Measurements from ENCODE around the gene ATP4B.

The ATP4B gene

DNA sequence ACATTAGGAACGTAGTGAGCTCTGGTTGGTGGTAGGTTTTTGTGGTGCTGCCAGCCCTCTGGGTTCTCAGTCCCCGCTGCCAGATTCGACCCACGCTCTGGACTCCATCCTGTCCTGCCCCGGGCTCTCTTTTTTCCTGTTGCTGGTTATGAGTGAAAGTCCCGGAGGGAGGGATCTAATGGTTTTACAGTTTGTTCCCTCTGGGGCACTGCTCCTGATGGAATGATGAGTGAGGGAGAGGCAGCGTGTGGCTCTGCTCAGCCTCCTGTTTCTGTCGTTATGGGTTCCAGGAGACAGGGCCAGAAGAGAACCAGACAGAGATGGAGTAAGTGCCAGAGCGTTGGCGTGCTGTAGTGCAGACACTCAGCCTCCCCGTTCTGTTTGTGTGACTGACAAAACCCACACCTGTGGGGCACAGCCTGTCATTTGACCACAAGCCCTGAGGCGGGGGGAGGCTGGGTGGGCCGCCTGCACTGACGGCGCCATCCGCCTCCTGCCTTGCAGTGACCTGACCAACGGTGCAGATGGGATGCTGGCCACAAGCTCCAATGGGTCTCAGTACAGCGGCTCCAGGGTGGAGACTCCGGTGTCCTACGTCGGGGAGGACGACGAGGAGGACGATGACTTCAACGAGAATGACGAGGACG lies 18.3 kb downstream of the ATP4B start:
- TF ChIP-seq GATA2 (IDR thresholded peaks at IDR 0.05; ENCODE audit: low read depth, low read length), result no peak; the same call in 1 of the 2 replicates
- TF ChIP-seq GATA3 (IDR thresholded peaks at IDR 0.05; ENCODE audit: low read depth, low read length), result no peak

DNA sequence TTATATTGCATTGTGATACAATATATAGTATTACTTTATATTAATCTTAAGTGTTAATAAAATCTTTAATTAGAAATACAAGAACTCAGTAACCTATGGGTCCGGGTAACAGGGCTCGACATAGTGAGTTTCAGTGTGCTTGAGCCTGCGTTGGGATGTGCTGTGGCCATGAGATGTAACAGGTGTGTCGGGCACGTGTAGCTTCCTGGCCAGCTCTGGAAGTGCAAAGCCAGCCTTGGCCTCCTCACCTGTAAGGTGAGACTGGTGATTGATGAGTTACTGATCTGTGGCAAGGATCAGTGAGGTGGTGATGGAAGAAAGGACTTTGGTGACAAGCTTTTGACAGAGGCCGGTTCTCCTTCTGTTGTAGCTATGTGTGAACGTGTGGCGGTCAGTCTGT lies 19.2 kb downstream of the ATP4B start:
- TF ChIP-seq GATA2 (IDR thresholded peaks at IDR 0.05; ENCODE audit: low read depth, low read length), result no peak
- no peak for TF ChIP-seq GATA3 (IDR thresholded peaks at IDR 0.05; ENCODE audit: low read depth, low read length)

DNA sequence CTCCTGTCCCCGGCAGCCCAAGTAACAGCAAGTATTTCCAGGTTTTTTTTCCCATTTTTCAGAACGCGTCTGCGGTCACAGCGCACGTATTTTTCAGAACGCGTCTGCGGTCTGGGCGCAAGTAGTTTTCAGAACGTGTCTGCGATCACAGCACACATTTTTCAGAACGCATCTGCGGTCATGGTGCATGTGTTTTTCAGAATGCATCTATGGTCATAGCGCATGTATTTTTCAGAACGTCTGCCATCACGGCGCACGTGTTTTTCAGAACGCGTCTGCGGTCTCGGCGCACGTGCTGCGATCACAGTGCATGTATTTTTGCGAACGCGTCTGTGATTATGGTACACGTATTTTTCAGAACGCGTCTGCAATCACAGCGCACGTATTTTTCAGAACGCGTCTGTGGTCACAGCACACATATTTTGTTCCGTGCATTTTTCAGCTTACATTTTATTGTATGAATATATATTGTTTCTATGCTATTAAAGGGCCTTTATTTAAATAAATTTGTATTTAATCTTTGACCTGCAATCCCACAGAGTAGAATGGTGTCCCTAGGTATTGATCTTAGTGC lies 19.7 kb downstream of the ATP4B start:
- TF ChIP-seq GATA3 (IDR thresholded peaks at IDR 0.05; ENCODE audit: low read depth, low read length) (no peak), GATA2 (IDR thresholded peaks at IDR 0.05; ENCODE audit: low read depth, low read length) (no peak)

DNA sequence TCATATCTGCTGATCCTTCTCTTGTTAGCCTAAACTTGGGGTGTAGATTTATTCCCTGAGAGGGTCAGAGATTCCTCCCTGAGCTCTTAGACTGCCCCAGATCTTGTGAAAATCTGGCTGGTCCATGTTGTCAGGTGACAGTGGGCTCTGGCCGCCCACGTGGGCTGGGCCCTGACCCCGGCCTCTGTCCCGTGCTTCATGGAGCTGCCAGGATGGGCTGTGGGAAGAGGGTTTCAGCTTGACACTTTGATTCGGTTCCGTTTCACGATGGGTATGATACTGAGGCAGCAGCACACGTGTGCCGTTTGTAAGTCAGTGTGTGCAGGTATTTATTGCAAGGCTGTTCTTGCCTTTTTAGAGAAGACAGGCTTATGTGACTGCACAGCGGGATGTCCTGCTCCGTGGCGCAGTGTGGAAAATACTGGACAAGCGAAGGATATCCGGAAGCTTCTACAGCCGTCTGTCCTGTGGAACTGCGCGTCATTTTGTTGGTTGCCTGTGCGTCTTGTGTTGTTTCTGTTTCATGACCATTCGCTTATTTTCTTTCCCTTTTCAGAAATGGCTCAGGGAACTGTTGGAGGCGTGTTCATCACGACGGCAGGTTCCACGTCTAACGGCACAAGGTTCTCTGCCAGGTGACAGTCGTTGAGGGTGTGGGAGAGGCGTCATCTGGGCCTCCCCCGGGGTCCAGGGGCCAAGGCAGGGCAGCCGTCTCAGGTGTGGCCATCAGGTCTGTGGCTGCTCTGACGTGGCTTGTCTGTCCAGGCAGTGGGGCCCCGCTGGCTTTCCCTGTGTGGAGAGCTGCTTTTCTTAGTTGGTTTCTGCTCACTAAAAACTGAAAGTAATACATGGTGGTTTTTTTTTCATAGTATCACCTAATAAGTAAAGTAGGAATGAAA lies 20.5 kb downstream of the ATP4B start:
- TF ChIP-seq GATA2 (IDR thresholded peaks at IDR 0.05; ENCODE audit: low read depth, low read length) (no peak), GATA3 (IDR thresholded peaks at IDR 0.05; ENCODE audit: low read depth, low read length) (no peak)

DNA sequence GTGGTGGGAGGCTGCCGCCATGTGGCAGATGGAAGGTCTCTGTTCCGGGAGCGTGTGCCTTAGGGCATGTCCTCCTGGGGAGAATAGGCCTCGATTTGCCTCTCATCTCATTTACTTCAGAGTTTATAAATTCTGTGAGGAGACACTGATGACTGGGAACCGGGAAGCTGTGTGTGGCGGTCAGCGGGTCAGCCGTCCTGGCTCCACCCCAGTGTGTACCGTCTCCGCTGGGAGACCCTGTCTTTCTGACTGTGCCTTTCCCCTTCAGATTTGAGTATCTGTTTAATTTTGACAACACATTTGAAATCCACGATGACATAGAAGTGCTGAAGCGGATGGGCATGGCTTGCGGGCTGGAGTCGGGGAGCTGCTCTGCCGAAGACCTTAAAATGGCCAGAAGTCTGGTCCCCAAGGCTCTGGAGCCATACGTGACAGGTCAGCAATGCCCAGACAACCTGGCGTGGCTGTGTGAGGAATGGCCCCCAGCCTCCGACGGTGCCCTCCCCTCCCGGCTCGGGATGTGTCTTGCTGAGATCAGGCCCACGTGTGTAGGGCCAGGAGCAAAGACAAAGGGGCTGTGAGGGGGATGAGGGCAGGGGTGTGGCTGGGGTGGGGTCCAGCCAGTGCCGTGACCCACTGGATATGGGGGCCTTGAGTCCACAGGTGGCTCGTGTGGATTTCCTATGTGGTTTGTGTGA lies 21.6 kb downstream of the ATP4B start:
- no peak for TF ChIP-seq GATA3 (IDR thresholded peaks at IDR 0.05; ENCODE audit: low read depth, low read length)
- TF ChIP-seq GATA2 (IDR thresholded peaks at IDR 0.05; ENCODE audit: low read depth, low read length), result no peak

DNA sequence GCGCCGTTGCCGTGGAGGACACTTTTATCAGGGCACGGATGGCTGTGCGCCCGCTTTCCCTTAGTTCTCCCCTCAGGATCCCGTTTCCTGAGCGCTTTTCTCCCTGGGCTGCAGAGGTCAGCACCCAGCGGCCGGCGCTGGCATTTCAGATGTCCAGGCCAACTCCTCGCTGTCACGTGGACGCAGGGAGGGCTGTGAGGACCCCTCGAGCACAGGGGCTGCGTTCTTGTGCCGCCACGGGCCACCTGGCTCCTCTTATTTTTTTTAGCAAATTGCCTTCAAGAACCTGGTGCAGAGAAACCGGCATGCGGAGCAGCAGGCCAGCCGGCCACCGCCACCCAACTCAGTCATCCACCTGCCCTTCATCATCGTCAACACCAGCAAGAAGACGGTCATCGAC lies 22.3 kb downstream of the ATP4B start:
- TF ChIP-seq GATA2 (IDR thresholded peaks at IDR 0.05; ENCODE audit: low read depth, low read length) (no peak), GATA3 (IDR thresholded peaks at IDR 0.05; ENCODE audit: low read depth, low read length) (no peak)

DNA sequence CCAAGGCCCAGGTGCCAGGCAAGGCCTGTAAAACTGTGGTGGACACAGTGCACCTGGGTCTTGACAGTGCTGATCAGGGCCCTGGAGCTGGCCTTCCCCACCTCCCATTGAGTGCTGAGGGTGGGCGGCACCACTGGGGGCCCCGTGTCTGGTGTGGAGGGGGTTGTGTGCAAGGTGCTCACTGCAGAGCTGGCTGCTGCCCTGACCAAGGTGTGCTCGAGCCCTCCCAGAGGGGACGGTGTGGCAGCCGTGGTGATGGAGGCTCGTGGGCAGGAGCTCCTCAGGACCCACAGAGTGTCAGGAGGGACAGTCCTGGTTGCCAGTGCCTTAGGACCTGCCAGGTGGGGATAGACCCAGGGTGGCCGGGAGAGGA lies 23.0 kb downstream of the ATP4B start:
- TF ChIP-seq GATA2 (IDR thresholded peaks at IDR 0.05; ENCODE audit: low read depth, low read length), result no peak
- TF ChIP-seq GATA3 (IDR thresholded peaks at IDR 0.05; ENCODE audit: low read depth, low read length), result no peak

DNA sequence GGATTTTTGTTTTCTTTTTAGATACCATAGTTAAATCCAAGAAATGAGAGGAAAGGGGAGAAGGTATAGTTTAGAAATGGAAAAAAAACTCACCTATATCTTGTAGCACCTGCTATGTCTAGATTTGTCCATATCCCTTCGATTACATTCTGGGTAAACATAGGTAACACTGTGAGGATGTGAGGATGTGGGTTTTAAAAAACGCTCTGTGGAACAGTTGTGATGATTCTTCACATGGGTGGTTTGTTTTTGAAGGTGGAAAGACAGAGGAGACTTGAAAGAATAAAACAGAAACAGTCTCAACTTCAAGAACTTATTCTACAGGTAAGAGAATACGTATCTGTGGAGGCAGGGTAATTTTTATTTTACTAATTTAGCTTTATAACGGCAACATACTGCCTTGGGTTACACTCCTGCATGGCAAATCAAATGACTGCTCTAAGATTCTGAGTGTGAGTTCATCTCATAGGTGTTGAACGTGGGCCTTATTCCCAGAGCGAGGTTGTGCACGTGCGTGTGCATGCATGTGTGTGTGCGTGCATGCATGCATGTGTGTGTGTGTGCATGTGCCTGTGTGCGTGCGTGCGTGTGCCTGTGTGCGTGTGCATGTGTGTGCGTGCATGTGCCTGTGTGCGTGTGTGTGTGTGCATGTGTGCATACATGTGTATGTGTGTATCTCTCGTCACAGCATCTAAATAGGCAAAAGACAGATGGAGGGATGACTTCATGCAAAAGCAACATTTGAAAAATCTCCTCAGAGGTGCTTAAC lies 23.5 kb downstream of the ATP4B start:
- TF ChIP-seq GATA3 (IDR thresholded peaks at IDR 0.05; ENCODE audit: low read depth, low read length) (no peak), GATA2 (IDR thresholded peaks at IDR 0.05; ENCODE audit: low read depth, low read length) (no peak)

DNA sequence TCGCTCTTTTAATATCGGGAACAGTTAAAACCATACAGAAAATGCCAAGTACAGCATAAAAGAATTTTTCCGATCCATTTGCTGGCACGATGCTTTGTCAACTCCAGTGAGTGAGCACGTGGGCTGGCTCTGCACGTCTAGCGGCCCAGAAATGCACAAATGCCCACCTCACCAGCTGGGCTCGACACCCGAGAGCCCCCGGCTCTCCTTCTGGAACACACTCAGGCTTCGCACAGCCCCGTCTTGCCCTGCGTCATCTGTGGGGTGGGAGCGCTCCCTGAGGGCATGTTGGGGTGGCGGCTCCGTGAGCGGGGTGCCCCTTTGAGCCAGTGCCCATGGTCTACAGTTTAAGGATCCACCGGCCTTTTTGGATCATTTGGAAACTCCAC lies 24.5 kb downstream of the ATP4B start:
- TF ChIP-seq GATA2 (IDR thresholded peaks at IDR 0.05; ENCODE audit: low read depth, low read length) (no peak), GATA3 (IDR thresholded peaks at IDR 0.05; ENCODE audit: low read depth, low read length) (no peak)

DNA sequence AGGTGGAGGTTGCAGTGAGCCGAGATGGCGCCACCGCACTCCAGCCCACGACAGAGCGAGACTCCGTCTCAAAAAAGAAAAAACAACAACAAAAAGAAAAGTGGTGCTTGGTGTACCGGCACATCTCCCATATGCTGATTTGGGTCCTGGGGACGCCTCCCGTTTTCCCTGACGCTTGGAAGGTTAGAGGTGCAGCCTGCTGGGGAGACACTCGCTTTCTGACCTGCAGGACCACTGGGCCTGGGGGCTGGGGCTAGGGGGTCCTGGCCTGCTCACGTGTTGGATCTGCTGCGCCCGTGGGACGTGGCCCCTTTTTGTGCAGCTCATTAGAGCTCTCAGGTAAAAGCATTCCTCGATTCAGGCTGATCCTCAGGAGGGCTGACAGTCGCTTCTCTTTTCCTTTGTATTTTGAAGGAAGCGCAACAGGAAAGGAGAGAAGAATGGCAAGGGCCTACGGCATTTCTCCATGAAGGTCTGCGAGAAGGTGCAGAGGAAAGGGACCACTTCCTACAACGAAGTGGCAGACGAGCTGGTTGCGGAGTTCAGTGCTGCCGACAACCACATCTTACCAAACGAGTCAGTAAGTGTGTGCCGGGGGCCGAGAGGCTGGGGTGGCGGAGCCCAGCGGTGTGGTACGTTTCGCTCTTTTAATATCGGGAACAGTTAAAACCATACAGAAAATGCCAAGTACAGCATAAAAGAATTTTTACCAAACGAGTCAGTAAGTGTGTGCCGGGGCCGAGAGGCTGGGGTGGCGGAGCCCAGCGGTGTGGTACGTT lies 25.1 kb downstream of the ATP4B start:
- TF ChIP-seq GATA3 (IDR thresholded peaks at IDR 0.05; ENCODE audit: low read depth, low read length) (no peak), GATA2 (IDR thresholded peaks at IDR 0.05; ENCODE audit: low read depth, low read length) (no peak)

DNA sequence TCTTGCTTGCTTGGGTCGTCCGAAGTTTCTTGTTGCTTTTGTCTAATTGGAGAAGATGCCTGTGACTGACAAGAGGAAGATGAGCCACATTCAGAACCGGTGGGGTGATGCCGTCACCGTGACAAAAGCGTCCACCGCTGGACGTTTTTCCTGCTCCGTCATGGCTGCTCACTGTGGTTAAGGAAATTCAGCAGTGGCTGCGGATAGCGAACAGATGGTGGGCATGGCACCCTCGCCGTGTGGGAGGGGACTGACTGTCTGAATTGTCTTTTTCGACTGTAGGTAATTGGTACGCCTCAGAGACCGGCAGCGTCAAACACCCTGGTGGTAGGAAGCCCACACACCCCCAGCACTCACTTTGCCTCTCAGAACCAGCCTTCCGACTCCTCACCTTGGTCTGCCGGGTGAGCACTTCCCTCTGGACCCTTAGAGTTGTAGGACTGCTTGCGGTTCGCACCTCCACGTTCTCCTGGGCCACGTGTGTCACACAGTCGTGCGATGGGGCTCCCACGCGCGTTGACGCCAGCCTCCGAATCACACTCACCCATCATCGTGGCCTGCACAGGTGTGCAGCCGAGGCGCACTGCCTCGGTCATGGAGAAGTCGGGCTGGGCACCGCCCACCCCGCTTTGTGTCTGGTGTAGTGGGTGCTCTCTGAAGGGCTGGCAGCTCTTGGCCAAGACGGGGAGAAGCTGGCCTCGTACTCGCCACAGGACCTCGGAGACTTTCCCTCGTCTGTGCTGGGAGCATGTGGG lies 26.5 kb downstream of the ATP4B start:
- no peak for TF ChIP-seq GATA2 (IDR thresholded peaks at IDR 0.05; ENCODE audit: low read depth, low read length)
- no peak for TF ChIP-seq GATA3 (IDR thresholded peaks at IDR 0.05; ENCODE audit: low read depth, low read length)

DNA sequence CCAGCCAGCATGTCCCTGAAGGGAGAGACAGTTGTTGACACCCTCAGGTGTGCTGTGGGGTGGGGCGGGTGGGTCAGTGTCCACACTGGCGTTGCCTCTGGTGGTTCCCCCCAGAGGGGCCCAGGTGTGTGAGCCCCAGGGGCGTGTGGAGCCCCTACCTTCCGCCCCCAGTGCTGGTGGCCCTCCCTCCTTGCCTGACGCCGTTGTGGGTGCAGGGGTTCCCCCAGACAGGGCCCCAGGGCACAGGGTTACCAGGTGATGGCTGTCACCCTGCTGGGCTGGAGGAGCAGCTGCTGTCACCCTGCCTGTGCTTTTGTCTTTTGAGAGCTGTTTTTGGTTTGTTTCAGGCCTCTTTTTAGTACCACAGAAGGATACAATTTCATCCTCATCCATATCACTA lies 27.2 kb downstream of the ATP4B start:
- TF ChIP-seq GATA3 (IDR thresholded peaks at IDR 0.05; ENCODE audit: low read depth, low read length) (no peak), GATA2 (IDR thresholded peaks at IDR 0.05; ENCODE audit: low read depth, low read length) (no peak)
